Right lung (tissue), 5 donors: ENCODE measurements around the gene KIF26A. TPM values are rescaled to one million over a fixed set of nuclear protein-coding genes. Genes with fewer than 3 reads are reported as not detected.
"Not testable (repeated sequence)": the region's sequence is repeated elsewhere in the genome, so short reads cannot be mapped to it uniquely, and the experiment has no call there.

Source experiments
- DNase-seq, 2 donors: peaks; one replicate each; pipeline ENCODE4 v3.0.0-alpha.2; 2013
- polyA plus RNA-seq, 5 donors: library from polyadenylated mRNA; unstranded; fragments of 120-200 nt; gene quantifications; one replicate each; pipeline versions ENCODE4 v1.2.1 to v1.2.3, GENCODE V29; 2013; ENCODE audit warnings: inconsistent platforms in 1 of 5, low replicate concordance in 1 of 5; ENCODE audit not compliant: insufficient read length in 5 of 5, insufficient read depth in 1 of 5

Gene KIF26A
- polyA plus RNA-seq, 5 donors, result 10.5 to 29.6 (median 13.1) TPM

- peak; percentile 61 to 63 for DNase-seq
Observed at GRCh38 chr14:104206281-104206904, 68.0 kb downstream of the KIF26A start.

GRCh38 chr14:104207142-104208014 is 69.0 kb downstream of the KIF26A start:
- DNase-seq, result no peak

- not testable (repeated sequence) for DNase-seq
Observed at GRCh38 chr14:104208015-104208295, 69.6 kb downstream of the KIF26A start.

GRCh38 chr14:104208331-104208730 is 69.9 kb downstream of the KIF26A start:
- DNase-seq, result not testable (repeated sequence)

- not testable (repeated sequence) for DNase-seq
Observed at GRCh38 chr14:104209071-104209470, 70.7 kb downstream of the KIF26A start.

GRCh38 chr14:104209985-104210816 is 71.8 kb downstream of the KIF26A start:
- no peak for DNase-seq

- no peak for DNase-seq
Observed at GRCh38 chr14:104210817-104211195, 72.4 kb downstream of the KIF26A start.

GRCh38 chr14:104211215-104211614 is 72.8 kb downstream of the KIF26A start:
- no peak for DNase-seq

- no peak for DNase-seq
Observed at GRCh38 chr14:104211741-104212140, 73.4 kb downstream of the KIF26A start.

GRCh38 chr14:104212206-104213095 is 74.1 kb downstream of the KIF26A start:
- DNase-seq, result no peak

- no peak for DNase-seq
Observed at GRCh38 chr14:104213301-104214034, 75.1 kb downstream of the KIF26A start.

- no peak for DNase-seq
Observed at GRCh38 chr14:104214431-104215218, 76.2 kb downstream of the KIF26A start.

GRCh38 chr14:104215706-104216334 is 77.4 kb downstream of the KIF26A start:
- DNase-seq, result no peak

GRCh38 chr14:104216457-104216856 is 78.1 kb downstream of the KIF26A start:
- DNase-seq, result no peak

GRCh38 chr14:104217486-104218360 is 79.3 kb downstream of the KIF26A start:
- DNase-seq, result no peak

- DNase-seq, result no peak
Observed at GRCh38 chr14:104218361-104219180, 80.2 kb downstream of the KIF26A start.

GRCh38 chr14:104219731-104220214 is 81.4 kb downstream of the KIF26A start:
- no peak for DNase-seq
